Measurements from ENCODE around the gene MINDY2.

MINDY2 gene

GRCh38 chr15:58742819-58743502 lies 28.1 kb upstream of the MINDY2 start:
- H3K4me3 ChIP-seq (replicated peaks; ENCODE audit: low read depth, low read length): no peak overlapping the region
- no peak for TF ChIP-seq CTCF (IDR thresholded peaks at IDR 0.05; ENCODE audit: low read length, missing control alignments)
- DNase-seq (ENCODE audit: low read depth): no peak

DNA sequence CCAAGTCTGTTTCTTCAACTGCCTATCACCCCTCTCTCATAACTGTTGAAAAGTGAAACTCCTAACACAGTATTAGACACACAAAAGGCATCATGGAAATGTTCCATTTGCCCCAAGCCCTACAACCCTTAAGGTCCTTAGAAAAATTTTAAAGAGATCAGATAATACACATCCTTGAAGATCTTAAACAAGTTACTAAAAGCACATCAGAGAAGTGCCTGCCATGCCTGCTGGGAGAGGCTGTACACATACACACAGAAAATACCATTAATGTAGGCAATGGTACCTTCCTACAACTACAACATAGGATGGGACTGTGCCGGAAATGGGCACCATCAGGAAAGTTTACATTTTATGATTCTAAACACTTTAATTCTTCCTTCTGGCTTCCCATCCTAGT lies 24.9 kb upstream of the MINDY2 start:
- peak overlapping the region; percentile 90 for H3K4me3 ChIP-seq (replicated peaks; ENCODE audit: low read depth, low read length)
- TF ChIP-seq CTCF (IDR thresholded peaks at IDR 0.05; ENCODE audit: low read length, missing control alignments): no peak

DNA sequence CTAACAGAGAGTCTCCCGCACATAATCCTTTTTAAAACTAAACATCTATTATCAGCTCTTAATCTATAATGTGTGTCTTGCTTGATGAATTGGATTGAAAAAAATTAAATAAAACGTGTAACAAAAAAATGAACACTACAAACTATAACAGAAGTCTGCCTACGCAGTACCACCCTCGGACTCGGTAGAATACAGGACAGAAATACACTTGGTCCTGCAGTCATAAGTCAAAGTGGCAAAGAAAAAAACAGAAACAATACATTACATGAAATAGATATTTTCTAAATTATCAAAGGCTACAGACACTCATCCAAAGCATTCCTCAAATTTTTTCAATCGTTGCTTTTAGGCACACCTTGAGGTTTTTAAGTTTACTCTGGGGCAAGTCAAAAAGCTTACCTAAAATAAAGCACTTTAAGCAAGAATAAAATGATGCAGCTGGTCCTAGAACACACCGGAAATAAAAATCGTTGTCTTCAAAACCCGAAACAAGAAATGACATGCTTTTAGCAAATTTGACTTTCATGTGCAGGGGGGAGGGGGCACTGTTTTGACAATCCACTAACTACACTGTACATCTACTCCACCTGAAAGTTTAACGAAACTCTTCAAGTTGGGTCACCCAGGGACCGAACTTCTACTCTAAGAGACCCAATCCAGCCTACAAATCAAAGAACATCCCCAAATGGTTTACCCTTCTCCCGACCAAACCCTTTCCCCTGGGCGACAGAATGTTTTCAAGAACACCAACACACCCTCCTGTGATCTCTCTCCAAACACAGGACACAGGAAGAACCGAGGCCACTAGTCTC lies 22.9 kb upstream of the MINDY2 start:
- no peak for DNase-seq (ENCODE audit: low read depth)
- H3K4me3 ChIP-seq (replicated peaks; ENCODE audit: low read depth, low read length): peak overlapping the region; percentile 90
- TF ChIP-seq CTCF (IDR thresholded peaks at IDR 0.05; ENCODE audit: low read length, missing control alignments): no peak

More for the DNA sequence above, 24.9 kb upstream of the MINDY2 start:
- no peak for DNase-seq (ENCODE audit: low read depth)

GRCh38 chr15:58748852-58749531 lies 22.1 kb upstream of the MINDY2 start:
- no peak for TF ChIP-seq CTCF (IDR thresholded peaks at IDR 0.05; ENCODE audit: low read length, missing control alignments)
- peak overlapping the region; percentile 90 for H3K4me3 ChIP-seq (replicated peaks; ENCODE audit: low read depth, low read length)
- DNase-seq (ENCODE audit: low read depth): peak; percentile 59

DNA sequence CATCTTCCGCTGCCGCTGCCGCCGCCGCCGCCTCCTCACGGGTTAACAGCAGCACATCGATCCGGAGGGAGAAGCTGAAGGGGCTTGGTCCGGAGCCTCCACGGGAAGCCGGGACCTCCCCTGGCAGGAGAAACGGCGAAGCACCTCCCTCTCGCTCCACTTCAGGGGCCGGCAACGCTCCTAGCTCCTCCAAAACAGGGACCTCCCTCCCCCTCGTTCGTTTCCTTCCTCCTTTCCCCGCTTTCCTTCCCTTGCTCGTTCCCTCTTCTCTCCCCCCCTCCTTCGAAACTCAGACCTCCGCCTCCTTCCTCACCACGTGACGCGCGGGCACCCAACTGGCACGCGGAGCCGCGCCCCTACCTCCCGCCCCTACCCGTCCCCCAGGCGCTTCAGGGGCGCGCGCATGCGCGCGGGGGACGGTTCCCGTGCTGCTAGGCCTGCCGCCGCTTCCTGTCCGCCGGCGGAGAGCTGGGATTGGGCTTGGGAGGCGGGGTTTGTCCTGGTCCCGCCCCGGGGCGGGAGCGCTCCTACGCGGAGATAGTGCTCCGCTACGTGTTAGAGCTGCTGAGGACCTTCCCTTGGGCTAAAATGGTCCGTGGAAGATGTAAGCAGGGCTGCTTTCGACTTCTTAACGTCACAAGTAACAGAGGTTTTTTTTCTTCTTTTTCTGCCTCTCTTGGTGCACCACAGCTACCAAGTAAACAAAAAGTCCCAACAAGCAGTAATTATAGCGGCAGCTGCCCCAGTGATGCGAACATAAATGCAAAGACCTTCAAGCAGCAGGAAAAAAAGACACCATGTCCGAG lies 21.4 kb upstream of the MINDY2 start, which contains the start of gene ADAM10:
ADAM10 (minus strand) TSS at position 176 of the 806 bp plus-strand sequence; CDS start at position 3, 173 bp downstream.
- DNase-seq (ENCODE audit: low read depth): peak; percentile 99
- peak within 1 kb of the TSS; percentile 90 for H3K4me3 ChIP-seq (replicated peaks; ENCODE audit: low read depth, low read length)
- TF ChIP-seq CTCF (IDR thresholded peaks at IDR 0.05; ENCODE audit: low read length, missing control alignments): no peak

GRCh38 chr15:58752716-58753115 lies 18.4 kb upstream of the MINDY2 start:
- TF ChIP-seq CTCF (IDR thresholded peaks at IDR 0.05; ENCODE audit: low read length, missing control alignments): no peak
- DNase-seq (ENCODE audit: low read depth): no peak
- H3K4me3 ChIP-seq (replicated peaks; ENCODE audit: low read depth, low read length): no peak overlapping the region

All from fibroblast of pulmonary artery (primary cell).